ENCODE data around the gene TMEM101.

GRCh38 chr17:43974382-43975266 lies 40.1 kb downstream of the TMEM101 start:
- TF ChIP-seq CTCF (IDR thresholded peaks at IDR 0.05 in 2 of 3, conservative IDR thresholded peaks at IDR 0.05 in 1 of 3; ENCODE audit: control insufficient read depth in 2 of 3, extremely low read depth in 1 of 3, insufficient read depth in 1 of 3, low read depth in 3 of 3, low read length in 3 of 3): no peak
- no peak for TF ChIP-seq POLR2AphosphoS2 (IDR thresholded peaks at IDR 0.05; ENCODE audit: low read depth, low read length)
- TF ChIP-seq, protein P1, sequence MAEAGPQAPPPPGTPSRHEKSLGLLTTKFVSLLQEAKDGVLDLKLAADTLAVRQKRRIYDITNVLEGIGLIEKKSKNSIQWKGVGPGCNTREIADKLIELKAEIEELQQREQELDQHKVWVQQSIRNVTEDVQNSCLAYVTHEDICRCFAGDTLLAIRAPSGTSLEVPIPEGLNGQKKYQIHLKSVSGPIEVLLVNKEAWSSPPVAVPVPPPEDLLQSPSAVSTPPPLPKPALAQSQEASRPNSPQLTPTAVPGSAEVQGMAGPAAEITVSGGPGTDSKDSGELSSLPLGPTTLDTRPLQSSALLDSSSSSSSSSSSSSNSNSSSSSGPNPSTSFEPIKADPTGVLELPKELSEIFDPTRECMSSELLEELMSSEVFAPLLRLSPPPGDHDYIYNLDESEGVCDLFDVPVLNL (IDR thresholded peaks at IDR 0.05; ENCODE audit: low read depth, low read length): no peak
- TF ChIP-seq ZNF274 (IDR thresholded peaks at IDR 0.05; ENCODE audit: insufficient read depth, insufficient read length): no peak
- TF ChIP-seq, protein P2, sequence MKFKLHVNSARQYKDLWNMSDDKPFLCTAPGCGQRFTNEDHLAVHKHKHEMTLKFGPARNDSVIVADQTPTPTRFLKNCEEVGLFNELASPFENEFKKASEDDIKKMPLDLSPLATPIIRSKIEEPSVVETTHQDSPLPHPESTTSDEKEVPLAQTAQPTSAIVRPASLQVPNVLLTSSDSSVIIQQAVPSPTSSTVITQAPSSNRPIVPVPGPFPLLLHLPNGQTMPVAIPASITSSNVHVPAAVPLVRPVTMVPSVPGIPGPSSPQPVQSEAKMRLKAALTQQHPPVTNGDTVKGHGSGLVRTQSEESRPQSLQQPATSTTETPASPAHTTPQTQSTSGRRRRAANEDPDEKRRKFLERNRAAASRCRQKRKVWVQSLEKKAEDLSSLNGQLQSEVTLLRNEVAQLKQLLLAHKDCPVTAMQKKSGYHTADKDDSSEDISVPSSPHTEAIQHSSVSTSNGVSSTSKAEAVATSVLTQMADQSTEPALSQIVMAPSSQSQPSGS (IDR thresholded peaks at IDR 0.05; ENCODE audit: low read length): no peak
